ENCODE data around the gene CDKAL1. TPM values are rescaled to one million over a fixed set of nuclear protein-coding genes. Genes with fewer than 3 reads are reported as not detected.

Gene CDKAL1
- total RNA-seq, 2 experiments from 2014 or later, result 22.1 to 23.4 TPM

- no peak overlapping the region for H3K27ac Mint-ChIP-seq
- peaks cover 3% of the 10 kb centered on the region for H3K36me3 Mint-ChIP-seq (ENCODE audit: low read depth)
- POLR2A ChIA-PET, result no interaction called here
- H3K4me3 Mint-ChIP-seq, result no peak overlapping the region
- DNase-seq, result no peak
- CTCF ChIA-PET, result interaction anchor here (1.2 to 1.3 kb wide), 2 partner anchors 9 to 270 kb away, joined by 3 read pairs; no protein-coding TSS in a partner anchor
- no peak for ATAC-seq
- intact Hi-C loops (cut with DNase I, micrococcal nuclease), result no loop called here
- H3K27me3 Mint-ChIP-seq, result no peaks in the 10 kb centered on the region
- H3K9me3 Mint-ChIP-seq (ENCODE audit: low read depth), result no peaks in the 10 kb centered on the region
- peaks cover 32% of the 10 kb centered on the region for H3K4me1 Mint-ChIP-seq
Measured at GRCh38 chr6:20833881-20834515, 299.7 kb downstream of the CDKAL1 start.

GRCh38 chr6:20835315-20836010 lies 301.2 kb downstream of the CDKAL1 start:
- Mint-ChIP-seq H3K4me1 (peaks cover 35% of the 10 kb centered on the region), H3K36me3 (ENCODE audit: low read depth) (peaks cover 3% of the 10 kb centered on the region)

GRCh38 chr6:20837189-20837588 lies 302.9 kb downstream of the CDKAL1 start:
- ChIA-PET CTCF (no interaction called here), POLR2A (no interaction called here)
- no peaks in the 10 kb centered on the region for H3K27me3 Mint-ChIP-seq
- no peak overlapping the region for H3K27ac Mint-ChIP-seq
- peaks cover 5% of the 10 kb centered on the region for H3K36me3 Mint-ChIP-seq (ENCODE audit: low read depth)
- no peaks in the 10 kb centered on the region for H3K9me3 Mint-ChIP-seq (ENCODE audit: low read depth)
- no peak for DNase-seq
- peaks cover 39% of the 10 kb centered on the region for H3K4me1 Mint-ChIP-seq
- H3K4me3 Mint-ChIP-seq, result no peak overlapping the region
- ATAC-seq, result peak; percentile 44
- intact Hi-C loops (cut with DNase I, micrococcal nuclease), result no loop called here

More at GRCh38 chr6:20835315-20836010, 301.2 kb downstream of the CDKAL1 start:
- no peak overlapping the region for H3K27ac Mint-ChIP-seq
- H3K9me3 Mint-ChIP-seq (ENCODE audit: low read depth), result no peaks in the 10 kb centered on the region
- ATAC-seq, result no peak
- intact Hi-C loops (cut with DNase I, micrococcal nuclease), result no loop called here
- no peak for DNase-seq
- no peaks in the 10 kb centered on the region for H3K27me3 Mint-ChIP-seq
- H3K4me3 Mint-ChIP-seq, result no peak overlapping the region
- POLR2A ChIA-PET, result no interaction called here
- CTCF ChIA-PET, result no interaction called here

- Mint-ChIP-seq H3K9me3 (ENCODE audit: low read depth) (no peaks in the 10 kb centered on the region), H3K4me1 (peaks cover 34% of the 10 kb centered on the region), H3K36me3 (ENCODE audit: low read depth) (peaks cover 5% of the 10 kb centered on the region), H3K27me3 (no peaks in the 10 kb centered on the region), H3K4me3 (no peak overlapping the region), H3K27ac (no peak overlapping the region)
- ATAC-seq (no peak), DNase-seq (no peak)
- POLR2A ChIA-PET, result no interaction called here
- CTCF ChIA-PET, result no interaction called here
- intact Hi-C loops (cut with DNase I, micrococcal nuclease), result no loop called here
Measured at GRCh38 chr6:20838113-20838512, 303.9 kb downstream of the CDKAL1 start.

- H3K27ac Mint-ChIP-seq, result no peak overlapping the region
- no peak overlapping the region for H3K4me3 Mint-ChIP-seq
- DNase-seq (no peak), ATAC-seq (no peak)
- peaks cover 5% of the 10 kb centered on the region for H3K36me3 Mint-ChIP-seq (ENCODE audit: low read depth)
- no peaks in the 10 kb centered on the region for H3K9me3 Mint-ChIP-seq (ENCODE audit: low read depth)
- H3K4me1 Mint-ChIP-seq, result peaks cover 25% of the 10 kb centered on the region
- no peaks in the 10 kb centered on the region for H3K27me3 Mint-ChIP-seq
- intact Hi-C loops (cut with DNase I, micrococcal nuclease), result no loop called here
- ChIA-PET POLR2A (no interaction called here), CTCF (interaction anchor here (1.4 kb wide), 1 partner anchor 12 kb away, joined by 6 read pairs; no protein-coding TSS in a partner anchor)
Measured at GRCh38 chr6:20839630-20840029, 305.4 kb downstream of the CDKAL1 start.

- CTCF ChIA-PET, result interaction anchor here (0.7 to 1.4 kb wide), 2 partner anchors 11 to 13 kb away, joined by 3 to 6 read pairs; no protein-coding TSS in a partner anchor
- H3K9me3 Mint-ChIP-seq (ENCODE audit: low read depth), result no peaks in the 10 kb centered on the region
- POLR2A ChIA-PET, result no interaction called here
- H3K4me1 Mint-ChIP-seq, result peaks cover 22% of the 10 kb centered on the region
- no peaks in the 10 kb centered on the region for H3K27me3 Mint-ChIP-seq
- H3K27ac Mint-ChIP-seq, result no peak overlapping the region
- ATAC-seq, result no peak
- intact Hi-C loops (cut with DNase I, micrococcal nuclease), result no loop called here
- H3K4me3 Mint-ChIP-seq, result no peak overlapping the region
- peaks cover 5% of the 10 kb centered on the region for H3K36me3 Mint-ChIP-seq (ENCODE audit: low read depth)
- no peak for DNase-seq
Measured at GRCh38 chr6:20840675-20841074, 306.4 kb downstream of the CDKAL1 start.

GRCh38 chr6:20841806-20842205 lies 307.5 kb downstream of the CDKAL1 start:
- DNase-seq (no peak), ATAC-seq (no peak)
- H3K4me3 Mint-ChIP-seq, result no peak overlapping the region
- H3K36me3 Mint-ChIP-seq (ENCODE audit: low read depth), result peaks cover 8% of the 10 kb centered on the region
- no peak overlapping the region for H3K27ac Mint-ChIP-seq
- intact Hi-C loops (cut with DNase I, micrococcal nuclease), result no loop called here
- H3K9me3 Mint-ChIP-seq (ENCODE audit: low read depth), result no peaks in the 10 kb centered on the region
- H3K27me3 Mint-ChIP-seq, result no peaks in the 10 kb centered on the region
- H3K4me1 Mint-ChIP-seq, result peaks cover 22% of the 10 kb centered on the region
- CTCF ChIA-PET, result no interaction called here
- POLR2A ChIA-PET, result no interaction called here

- DNase-seq (no peak), ATAC-seq (peak; percentile 39)
- ChIA-PET CTCF (no interaction called here), POLR2A (no interaction called here)
- H3K4me3 Mint-ChIP-seq, result no peak overlapping the region
- H3K9me3 Mint-ChIP-seq (ENCODE audit: low read depth), result no peaks in the 10 kb centered on the region
- peaks cover 13% of the 10 kb centered on the region for H3K4me1 Mint-ChIP-seq
- H3K36me3 Mint-ChIP-seq (ENCODE audit: low read depth), result peaks cover 17% of the 10 kb centered on the region
- no peak overlapping the region for H3K27ac Mint-ChIP-seq
- intact Hi-C loops (cut with DNase I, micrococcal nuclease), result no loop called here
- no peaks in the 10 kb centered on the region for H3K27me3 Mint-ChIP-seq
Measured at GRCh38 chr6:20845592-20845991, 311.3 kb downstream of the CDKAL1 start.

- H3K36me3 Mint-ChIP-seq (ENCODE audit: low read depth), result peaks cover 19% of the 10 kb centered on the region
- H3K4me3 Mint-ChIP-seq, result no peak overlapping the region
- no peaks in the 10 kb centered on the region for H3K9me3 Mint-ChIP-seq (ENCODE audit: low read depth)
- intact Hi-C loops (cut with DNase I, micrococcal nuclease), result no loop called here
- ChIA-PET CTCF (no interaction called here), POLR2A (no interaction called here)
- no peaks in the 10 kb centered on the region for H3K27me3 Mint-ChIP-seq
- H3K4me1 Mint-ChIP-seq, result peaks cover 9% of the 10 kb centered on the region
- DNase-seq (no peak), ATAC-seq (peak; percentile 75)
- no peak overlapping the region for H3K27ac Mint-ChIP-seq
Measured at GRCh38 chr6:20846602-20847028, 312.4 kb downstream of the CDKAL1 start.

GRCh38 chr6:20847904-20848303 lies 313.6 kb downstream of the CDKAL1 start:
- Mint-ChIP-seq H3K27me3 (no peaks in the 10 kb centered on the region), H3K4me3 (no peak overlapping the region), H3K36me3 (ENCODE audit: low read depth) (peaks cover 17% of the 10 kb centered on the region), H3K9me3 (ENCODE audit: low read depth) (no peaks in the 10 kb centered on the region), H3K4me1 (peaks cover 9% of the 10 kb centered on the region), H3K27ac (no peak overlapping the region)
- DNase-seq (no peak), ATAC-seq (no peak)
- ChIA-PET POLR2A (no interaction called here), CTCF (no interaction called here)
- intact Hi-C loops (cut with DNase I, micrococcal nuclease), result no loop called here

GRCh38 chr6:20850686-20851416 lies 316.6 kb downstream of the CDKAL1 start:
- ATAC-seq (no peak), DNase-seq (no peak)
- no peaks in the 10 kb centered on the region for H3K9me3 Mint-ChIP-seq (ENCODE audit: low read depth)
- no peak overlapping the region for H3K4me3 Mint-ChIP-seq
- no peak overlapping the region for H3K27ac Mint-ChIP-seq
- intact Hi-C loops (cut with DNase I, micrococcal nuclease), result no loop called here
- ChIA-PET POLR2A (no interaction called here), CTCF (interaction anchor here (0.7 kb wide), 1 partner anchor 10 kb away, joined by 3 read pairs; no protein-coding TSS in a partner anchor)
- H3K4me1 Mint-ChIP-seq, result peaks cover 9% of the 10 kb centered on the region
- H3K36me3 Mint-ChIP-seq (ENCODE audit: low read depth), result peaks cover 17% of the 10 kb centered on the region
- no peaks in the 10 kb centered on the region for H3K27me3 Mint-ChIP-seq

GRCh38 chr6:20851795-20852194 lies 317.5 kb downstream of the CDKAL1 start:
- no peak overlapping the region for H3K4me3 Mint-ChIP-seq
- H3K27ac Mint-ChIP-seq, result no peak overlapping the region
- peaks cover 14% of the 10 kb centered on the region for H3K36me3 Mint-ChIP-seq (ENCODE audit: low read depth)
- ChIA-PET POLR2A (no interaction called here), CTCF (interaction anchor here (0.8 kb wide), 1 partner anchor 12 kb away, joined by 3 read pairs; no protein-coding TSS in a partner anchor)
- peaks cover 3% of the 10 kb centered on the region for H3K4me1 Mint-ChIP-seq
- DNase-seq, result no peak
- no peaks in the 10 kb centered on the region for H3K9me3 Mint-ChIP-seq (ENCODE audit: low read depth)
- no peak for ATAC-seq
- H3K27me3 Mint-ChIP-seq, result no peaks in the 10 kb centered on the region
- intact Hi-C loops (cut with DNase I, micrococcal nuclease), result no loop called here
